Epithelial cell of esophagus (primary cell): ENCODE results near the gene CMTM4.

ENCODE experiments used
- DNase-seq: peaks from one replicate; pipeline ENCODE4 v3.0.0; 2010; ENCODE audit warnings: low read depth
- H3K4me3 ChIP-seq: 2 replicates; pipeline ENCODE4 v1.5.1; 2011; ENCODE audit warnings: mild to moderate bottlenecking, low read length, control low read depth
- CTCF ChIP-seq: IDR thresholded peaks from 2 replicates; pipeline ENCODE4 v1.5.1; 2011; ENCODE audit warnings: low read depth, mild to moderate bottlenecking, low read length, control low read depth, inconsistent platforms; ENCODE audit not compliant: insufficient read depth; ENCODE audit errors: missing control alignments

CMTM4 gene

DNA sequence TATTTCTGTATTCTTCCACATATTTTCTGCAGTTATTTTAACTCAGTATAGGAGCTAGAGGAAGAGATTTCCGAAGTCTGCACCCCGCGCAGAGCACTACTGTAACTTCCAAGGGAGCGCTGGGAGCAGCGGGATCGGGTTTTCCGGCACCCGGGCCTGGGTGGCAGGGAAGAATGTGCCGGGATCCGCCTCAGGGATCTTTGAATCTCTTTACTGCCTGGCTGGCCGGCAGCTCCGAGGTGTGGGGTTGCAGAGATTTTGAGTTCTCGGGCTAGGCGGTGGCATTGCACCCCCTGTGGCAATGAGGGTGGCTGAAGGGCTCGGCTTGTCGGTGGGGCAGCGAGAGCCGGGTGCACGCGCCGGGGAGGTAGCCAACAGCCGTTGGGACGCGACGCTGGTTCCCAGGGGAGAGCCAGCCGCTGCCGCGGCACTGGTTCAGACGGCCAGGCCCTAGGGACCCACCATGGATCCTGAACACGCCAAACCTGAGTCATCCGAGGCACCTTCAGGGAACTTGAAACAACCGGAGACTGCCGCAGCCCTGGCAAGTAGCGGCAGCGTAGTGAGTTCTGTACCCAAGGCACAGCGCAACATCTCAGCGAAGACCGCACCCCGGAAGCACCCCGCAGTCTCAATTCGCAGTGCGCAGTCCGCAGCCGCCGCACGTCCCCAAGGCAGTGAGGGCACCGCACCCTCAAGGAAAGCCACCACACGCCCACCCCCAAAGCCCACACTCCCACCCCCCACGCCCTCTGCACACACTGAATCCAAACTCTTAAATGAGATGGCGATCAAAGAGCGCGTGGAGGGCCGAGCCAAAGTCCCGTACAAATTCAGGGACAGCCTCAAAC, 130.3 kb downstream of the CMTM4 start, which contains the start of gene CMTM1:
Gene CMTM1, plus strand, starts transcription at position 389 of the 851 bp plus-strand sequence. Its CDS starts 75 bp downstream, at position 464.
- no peak for DNase-seq
- TF ChIP-seq CTCF = no peak
- no peak within 1 kb of the TSS for H3K4me3 ChIP-seq
